Fibroblast of skin of right quadriceps (primary cell): ENCODE measurements around the gene LINC01488.

Experiments
- DNase-seq: peaks from one replicate; pipeline ENCODE4 v3.0.0-alpha.2; 2013

LINC01488 gene

DNA sequence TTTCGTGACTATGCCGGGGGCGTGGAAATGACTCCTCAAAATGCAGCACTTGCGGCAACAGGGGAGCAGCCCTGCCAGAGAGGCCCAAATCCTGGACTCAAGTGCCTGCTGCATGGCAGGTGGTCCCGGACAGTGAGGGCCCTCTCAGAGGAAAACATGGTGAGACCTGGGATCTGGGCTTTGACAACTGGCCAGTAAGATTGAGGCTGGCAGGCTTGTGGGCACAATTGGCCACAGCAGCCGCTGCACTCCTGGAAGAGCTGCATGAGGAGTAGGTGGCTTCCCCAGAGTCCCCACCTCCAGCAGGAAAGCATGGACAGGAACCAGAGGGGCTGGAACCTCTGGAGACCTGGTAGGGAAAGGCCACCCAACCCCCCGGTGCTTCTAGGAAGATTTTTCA lies 13.4 kb downstream of the LINC01488 start:
- DNase-seq: no peak

DNA sequence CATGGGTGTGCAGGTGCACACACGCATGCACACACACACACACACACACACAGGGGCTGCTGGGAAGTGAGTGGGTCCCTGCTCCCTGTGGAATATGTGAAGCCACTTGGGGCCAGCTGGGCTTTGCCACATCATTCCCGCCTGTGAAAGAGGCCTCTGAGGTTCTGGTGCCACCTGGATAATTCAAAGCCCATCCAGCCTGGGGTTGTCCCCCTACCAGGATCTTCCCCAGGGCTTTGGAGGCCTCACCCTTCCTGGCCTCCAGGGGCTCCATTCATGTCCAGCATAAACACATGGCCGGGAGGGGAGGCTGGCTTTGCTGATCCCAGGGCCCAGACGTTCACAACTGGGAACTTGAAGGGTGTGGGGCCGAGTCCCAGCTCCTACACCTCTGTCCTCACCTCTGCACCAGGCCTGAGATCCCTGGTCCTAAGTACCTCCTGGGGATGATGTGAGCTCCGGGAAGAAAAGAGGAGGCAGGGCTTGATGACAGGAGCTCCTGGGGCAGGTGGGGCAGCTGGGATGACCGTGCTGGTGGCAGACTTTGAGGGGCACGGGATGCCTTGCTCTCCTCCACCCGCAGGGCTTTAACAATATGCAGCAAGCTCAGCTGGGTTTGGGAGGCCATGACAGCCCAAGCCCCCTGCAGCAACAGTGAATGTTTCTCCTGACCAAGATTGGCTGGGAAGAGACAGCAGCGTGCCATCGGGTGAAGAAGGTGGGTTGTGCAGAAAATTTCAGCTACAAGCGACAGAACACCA lies 14.2 kb downstream of the LINC01488 start:
- DNase-seq: no peak

- no peak for DNase-seq
These were observed 14.7 kb downstream of the LINC01488 start for GRCh38 chr11:69496202-69496557.

- DNase-seq: no peak
These were observed 15.3 kb downstream of the LINC01488 start for GRCh38 chr11:69496631-69497220.

DNA sequence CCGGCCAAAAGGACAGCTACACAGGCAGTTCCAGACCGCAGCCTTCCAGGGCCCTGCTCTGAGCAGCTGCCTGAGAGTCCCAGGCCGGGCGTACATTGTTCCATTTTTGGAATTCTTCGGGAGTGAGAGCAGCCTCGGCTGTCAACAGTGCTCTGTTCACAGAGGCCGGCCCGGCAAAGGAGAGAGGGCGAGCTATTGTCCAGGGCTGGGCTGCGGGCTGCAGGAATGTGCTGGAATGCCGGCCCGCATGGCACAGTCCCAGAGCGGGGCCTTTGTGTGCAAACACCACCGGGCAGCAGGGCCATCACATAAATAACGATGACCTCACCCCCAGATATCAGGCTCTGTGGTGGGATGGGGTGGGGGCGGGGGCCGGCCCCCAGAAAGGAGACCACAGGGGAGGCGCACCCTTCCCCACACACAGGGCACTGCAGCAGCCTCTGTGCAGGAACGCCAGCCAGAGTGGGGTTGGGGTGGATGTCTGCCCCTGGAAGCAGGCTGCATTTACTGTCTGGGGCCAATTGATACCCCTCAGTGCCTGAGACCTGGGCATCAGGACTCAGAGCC lies 15.8 kb downstream of the LINC01488 start:
- DNase-seq: peak; percentile 93

DNA sequence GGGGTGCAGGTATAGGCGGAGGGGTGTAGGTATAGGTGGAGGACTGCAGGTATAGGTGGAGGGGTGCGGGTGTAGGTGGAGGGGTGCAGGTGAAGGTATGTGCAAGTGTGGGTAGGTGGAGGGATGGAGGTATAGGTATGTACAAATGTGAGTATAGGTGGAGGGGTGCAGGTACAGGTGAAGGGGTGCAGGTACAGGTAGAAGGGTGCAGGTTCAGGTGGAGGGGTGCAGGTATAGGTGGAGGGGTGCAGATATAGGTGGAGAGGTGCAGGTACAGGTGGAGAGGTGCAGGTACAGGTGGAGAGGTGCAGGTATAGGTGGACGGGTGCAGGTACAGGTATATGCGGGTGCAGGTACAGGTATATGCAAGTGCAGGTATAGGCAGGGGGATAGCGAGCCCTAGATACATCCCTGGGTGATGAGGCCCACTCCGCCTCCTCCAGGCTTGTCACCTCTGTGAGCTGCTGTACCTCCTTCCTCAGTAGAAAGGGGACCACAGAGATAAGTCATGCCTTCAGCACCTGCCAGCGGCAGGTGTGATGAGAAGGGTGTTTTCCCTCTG lies 17.2 kb downstream of the LINC01488 start:
- no peak for DNase-seq

DNA sequence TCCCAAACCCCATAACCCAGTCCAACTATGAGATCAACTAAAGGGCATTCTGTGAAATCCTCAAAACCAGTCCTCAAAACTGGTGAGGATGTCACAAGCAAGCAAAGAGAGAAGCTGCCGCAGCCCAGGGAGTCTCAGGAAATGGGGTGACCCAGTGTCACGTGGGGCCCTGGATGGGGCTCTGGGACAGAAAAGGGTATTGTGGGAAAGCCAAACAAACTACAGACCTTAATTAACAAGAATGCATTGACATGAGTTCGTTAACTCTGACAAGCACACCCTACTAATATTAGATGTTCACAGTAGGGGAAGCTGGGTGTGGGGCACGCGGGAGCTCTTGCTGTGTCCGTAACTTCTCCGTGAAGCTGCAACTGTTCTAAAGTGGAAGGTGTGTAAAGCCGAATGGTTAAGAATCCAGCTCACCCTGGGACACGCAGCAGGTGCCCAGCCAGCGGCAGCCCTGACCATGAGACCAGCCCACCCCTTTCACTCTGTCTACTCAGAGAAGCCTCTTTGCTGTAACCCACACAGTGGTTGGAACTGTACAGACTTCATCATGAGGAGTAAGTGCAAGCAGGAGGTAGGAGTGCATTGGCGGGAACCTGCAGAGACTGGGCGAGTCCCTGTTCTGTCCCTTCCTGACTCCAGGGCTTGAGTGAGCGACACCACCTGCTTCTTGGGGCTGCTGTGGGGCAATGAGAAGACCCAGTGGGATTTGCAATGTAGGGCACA lies 17.9 kb downstream of the LINC01488 start:
- DNase-seq: no peak

DNA sequence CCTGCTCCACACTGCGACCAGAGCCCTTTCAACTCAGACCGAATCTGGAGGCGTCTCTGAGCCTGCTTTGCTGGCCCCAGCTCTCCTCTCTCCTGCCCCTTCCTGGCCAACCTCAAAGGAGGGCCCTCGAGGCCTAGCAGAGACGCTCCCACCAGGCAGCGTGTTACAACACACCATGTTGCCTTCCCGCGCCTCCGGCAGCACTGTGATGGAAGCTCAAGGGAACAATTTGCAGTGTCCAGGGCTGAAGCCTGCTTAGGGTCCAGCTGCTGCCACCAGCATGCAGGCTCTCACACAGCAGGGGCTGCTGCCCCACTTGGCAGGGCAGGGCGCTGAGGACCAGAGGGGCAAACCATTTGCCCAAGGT lies 18.4 kb downstream of the LINC01488 start:
- DNase-seq: no peak

DNA sequence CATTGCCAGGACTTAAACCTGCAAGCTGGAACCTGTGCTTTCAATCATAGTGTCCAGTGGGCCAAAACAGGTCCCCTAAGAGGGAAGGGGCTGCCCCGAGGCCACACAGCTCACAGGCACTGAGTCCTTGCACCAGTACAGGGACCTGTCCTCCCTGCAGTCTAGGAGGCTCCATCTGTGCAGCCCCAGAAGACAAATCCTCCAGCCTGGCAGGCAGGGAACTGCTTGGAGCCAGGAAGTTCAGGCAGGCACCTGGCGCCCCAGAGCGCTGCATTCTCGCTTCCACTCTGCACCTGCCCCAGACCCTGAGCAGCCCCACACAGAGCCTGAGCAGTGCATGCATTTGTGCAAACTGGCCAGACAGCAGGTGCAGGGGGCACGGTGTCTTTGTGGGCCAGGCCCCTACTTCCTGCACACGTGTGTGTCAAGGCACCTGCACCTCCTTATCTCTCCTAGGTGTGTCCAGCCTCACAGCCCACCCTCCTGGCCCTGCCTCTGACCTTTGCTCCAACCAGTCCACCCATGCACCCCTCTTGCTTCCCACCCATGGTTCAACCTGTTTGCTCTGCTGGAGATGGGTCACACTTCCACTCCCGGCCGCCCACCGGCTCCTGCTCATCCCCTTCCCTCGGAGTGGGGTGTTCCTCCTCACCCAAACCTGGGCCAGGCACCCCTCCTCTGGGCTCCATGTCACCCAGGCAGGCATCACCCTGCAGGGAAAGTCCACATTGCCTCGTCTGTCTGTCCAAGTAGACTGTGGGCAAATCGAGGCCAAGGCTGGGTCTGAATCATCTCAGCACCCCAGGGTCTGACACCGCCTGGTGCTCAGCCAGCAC lies 19.0 kb downstream of the LINC01488 start:
- DNase-seq: no peak

- DNase-seq: no peak
These were observed 19.6 kb downstream of the LINC01488 start for GRCh38 chr11:69501121-69501489.

DNA sequence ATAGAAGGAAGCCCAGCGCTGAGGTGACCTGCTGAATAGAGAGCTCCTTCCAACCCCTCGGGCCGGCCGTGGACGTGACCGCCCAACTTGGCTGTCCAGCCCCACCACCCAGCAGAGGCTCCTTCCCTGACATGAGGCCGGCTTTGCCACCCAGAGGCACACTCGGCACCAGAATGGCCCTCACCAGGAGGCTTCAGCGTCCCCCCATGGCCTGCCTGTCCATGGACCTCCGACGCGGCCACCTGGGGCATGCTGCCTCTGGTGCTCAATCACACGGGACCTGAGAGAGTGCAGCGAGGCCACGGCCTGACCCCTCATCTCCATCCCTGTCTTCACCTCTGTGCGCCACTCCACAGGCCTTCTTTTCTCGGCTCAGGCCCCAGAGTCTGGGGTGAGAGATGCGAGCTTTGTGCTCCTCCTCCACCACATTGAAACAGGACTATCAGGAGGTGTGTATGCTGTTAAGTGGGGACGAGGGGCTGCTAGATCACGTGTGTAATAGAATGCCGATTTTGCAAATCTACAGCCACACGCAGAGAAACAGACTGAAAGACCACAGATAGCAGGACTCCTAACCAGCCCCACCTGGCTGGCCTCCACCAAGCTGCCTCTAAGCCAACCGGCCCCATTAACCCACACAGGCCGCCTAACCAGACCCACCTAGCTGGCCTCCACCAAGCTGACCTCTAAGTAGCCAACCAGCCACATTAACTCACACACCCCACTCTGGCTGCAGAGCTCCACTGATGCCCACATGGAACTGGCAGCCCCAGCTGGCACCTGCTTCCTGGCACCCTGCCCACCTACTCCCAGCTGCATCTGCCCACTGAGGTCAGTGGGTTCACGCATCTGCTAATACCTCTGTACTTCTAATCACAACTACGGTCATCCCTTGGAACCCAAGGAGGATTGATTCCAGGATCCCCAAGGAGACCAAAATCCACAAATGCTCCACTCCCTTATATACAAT lies 20.7 kb downstream of the LINC01488 start:
- no peak for DNase-seq

GRCh38 chr11:69504127-69504526 lies 22.7 kb downstream of the LINC01488 start:
- no peak for DNase-seq

- DNase-seq: no peak
These were observed 23.3 kb downstream of the LINC01488 start for GRCh38 chr11:69504576-69505335.

DNA sequence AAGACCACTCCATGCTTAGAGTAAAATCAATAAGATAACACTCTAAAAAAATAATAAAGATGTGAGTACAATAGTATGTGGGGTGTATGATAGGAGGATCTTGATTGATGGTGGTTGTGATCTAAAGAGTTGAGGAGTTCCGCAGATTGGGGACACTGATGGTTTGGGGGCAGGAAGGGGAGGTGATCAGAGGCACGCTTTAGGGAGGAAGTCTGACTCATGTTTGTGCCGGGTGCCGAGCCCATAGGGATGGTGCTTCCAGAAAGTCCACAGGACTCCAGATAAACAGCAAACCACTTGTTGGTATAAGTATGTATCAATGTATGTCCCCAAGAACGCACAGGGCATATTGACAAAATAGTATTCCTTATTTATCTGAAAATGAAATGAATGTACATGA lies 27.5 kb downstream of the LINC01488 start:
- DNase-seq: no peak

GRCh38 chr11:69509381-69509780 lies 27.9 kb downstream of the LINC01488 start:
- DNase-seq: no peak

GRCh38 chr11:69509846-69510390 lies 28.5 kb downstream of the LINC01488 start:
- no peak for DNase-seq

DNA sequence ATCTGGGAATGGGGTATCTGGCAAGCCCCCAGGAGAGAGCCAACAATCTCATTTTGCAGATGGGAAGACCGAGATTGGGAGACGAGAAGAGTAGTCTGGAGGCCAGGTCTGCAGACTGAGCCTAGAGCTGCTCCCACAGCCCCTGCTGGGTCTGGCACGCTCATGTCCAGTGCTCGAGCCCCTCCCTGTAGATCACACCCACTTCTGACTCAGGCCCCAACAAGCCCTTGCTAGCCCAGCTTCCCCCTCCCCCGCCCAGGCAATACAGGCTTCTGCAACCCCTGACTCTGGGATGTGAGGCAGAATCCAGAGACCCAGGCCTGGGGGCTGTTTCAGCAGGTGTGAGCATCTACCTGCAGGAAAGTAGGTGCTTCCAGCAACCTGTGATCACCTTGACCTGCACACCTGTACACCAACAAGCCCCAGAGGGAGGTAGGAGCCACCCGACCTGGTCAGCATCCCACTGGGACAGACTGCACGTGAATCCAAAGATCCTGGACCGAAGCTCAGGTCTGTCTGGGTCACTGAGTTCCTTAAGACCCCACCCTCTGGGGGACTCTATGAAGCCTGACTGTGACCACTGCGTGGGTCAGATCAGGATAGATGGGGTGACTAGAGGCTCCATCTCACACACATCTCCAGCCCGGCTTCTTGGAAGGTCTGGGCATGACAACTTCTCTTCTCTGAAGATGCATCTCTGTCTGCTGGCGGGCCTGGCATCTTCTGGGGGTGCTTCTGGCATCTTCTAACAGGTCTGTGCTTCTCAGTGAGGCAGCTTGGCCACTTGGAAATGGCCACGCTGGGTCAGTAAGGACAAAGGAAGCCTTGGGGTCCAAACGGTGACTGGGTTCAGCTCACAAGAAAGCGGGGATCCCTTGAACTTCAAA lies 29.3 kb downstream of the LINC01488 start:
- peak; percentile 67 for DNase-seq

- DNase-seq: peak; percentile 79
These were observed 30.0 kb downstream of the LINC01488 start for GRCh38 chr11:69511358-69512055.

GRCh38 chr11:69512136-69512535 lies 30.7 kb downstream of the LINC01488 start:
- no peak for DNase-seq
